HEK293 (cell line): ENCODE results near the gene GAMT.
A peak's percentile ranks its signal among the peaks of the same experiment; 100 is the strongest.

ENCODE experiments used
- CTCF ChIA-PET: fragments of 350-600 bp; formaldehyde crosslinking; extraction: SDS; loops from one replicate; lab custom pipeline; 2021; ENCODE audit warnings: antibody characterized with exemption; lab: Yijun Ruan, JAX
- POLR2A ChIA-PET: fragments of 300-600 bp; formaldehyde crosslinking; extraction: SDS; loops from one replicate; lab custom pipeline; 2020; ENCODE audit warnings: antibody characterized with exemption, inconsistent platforms; lab: Yijun Ruan, JAX
- H3K27ac ChIP-seq: fragments of 200-500 bp; sonication (Bioruptor generic); 2 replicates; pipeline ENCODE4 v1.5.1; 2014; ENCODE audit warnings: low read depth, low read length, control low read depth, inconsistent platforms; ENCODE audit errors: extremely low read depth
- H3K36me3 ChIP-seq, 2 experiments: fragments of 200-500 bp in 1 of 2; sonication (Bioruptor generic) in 1 of 2; 1 replicate in 1 of 2; 2 replicates in 1 of 2; pipeline ENCODE4 v1.5.1; 2014 to 2017; ENCODE audit warnings: inconsistent platforms in 2 of 2, low read length in 2 of 2; ENCODE audit not compliant: control insufficient read depth in 2 of 2, insufficient read depth in 1 of 2
- H3K4me1 ChIP-seq: fragments of 200-500 bp; sonication (Bioruptor generic); 2 replicates; pipeline ENCODE4 v1.5.1; 2014; ENCODE audit warnings: mild to moderate bottlenecking, low read length, inconsistent platforms; ENCODE audit not compliant: control insufficient read depth, insufficient read depth
- H3K4me3 ChIP-seq: 2 replicates; pipeline ENCODE4 v1.5.1; 2011; ENCODE audit warnings: low read depth, mild to moderate bottlenecking, control low read depth, low read length, moderate library complexity
- H3K9me3 ChIP-seq: fragments of 200-500 bp; sonication (Bioruptor generic); 2 replicates; pipeline ENCODE4 v1.5.1; 2014; ENCODE audit warnings: low read depth, low read length, inconsistent platforms; ENCODE audit not compliant: control insufficient read depth, insufficient read depth
- KLF17 ChIP-seq: fragments of 450-650 bp; formaldehyde crosslinking; IDR thresholded peaks from 2 replicates; pipeline ENCODE4 v1.5.1; 2016; ENCODE audit warnings: missing biosample characterization, missing genetic modification characterization
- REPIN1 ChIP-seq: fragments of 450-650 bp; formaldehyde crosslinking; IDR thresholded peaks from 2 replicates; pipeline ENCODE4 v1.5.1; 2017; ENCODE audit warnings: missing biosample characterization, missing genetic modification characterization, low read depth
- YY2 ChIP-seq: fragments of 450-650 bp; formaldehyde crosslinking; IDR thresholded peaks from 2 replicates; pipeline ENCODE4 v1.5.1; 2016; ENCODE audit warnings: missing biosample characterization, missing genetic modification characterization
- ZBTB48 ChIP-seq: fragments of 450-650 bp; formaldehyde crosslinking; IDR thresholded peaks from 2 replicates; pipeline ENCODE4 v1.5.1; 2016; ENCODE audit warnings: missing biosample characterization, missing genetic modification characterization
- ZIC2 ChIP-seq: fragments of 450-650 bp; formaldehyde crosslinking; IDR thresholded peaks from 2 replicates; pipeline ENCODE4 v1.5.1; 2016; ENCODE audit warnings: missing biosample characterization, missing genetic modification characterization
- ZNF114 ChIP-seq: fragments of 450-650 bp; formaldehyde crosslinking; IDR thresholded peaks from 2 replicates; pipeline ENCODE4 v1.5.0; 2017; ENCODE audit warnings: missing biosample characterization, missing genetic modification characterization
- ZNF121 ChIP-seq: fragments of 450-650 bp; formaldehyde crosslinking; IDR thresholded peaks from 2 replicates; pipeline ENCODE4 v1.5.1; 2016; ENCODE audit warnings: missing biosample characterization, missing genetic modification characterization
- ZNF202 ChIP-seq: fragments of 450-650 bp; formaldehyde crosslinking; IDR thresholded peaks from 2 replicates; pipeline ENCODE4 v1.5.1; 2016; ENCODE audit warnings: missing biosample characterization, missing genetic modification characterization, borderline replicate concordance
- ZNF214 ChIP-seq: fragments of 450-650 bp; formaldehyde crosslinking; IDR thresholded peaks from 2 replicates; pipeline ENCODE4 v1.5.1; 2017; ENCODE audit warnings: missing biosample characterization, mild to moderate bottlenecking, missing genetic modification characterization, borderline replicate concordance
- ZNF350 ChIP-seq: fragments of 450-650 bp; formaldehyde crosslinking; IDR thresholded peaks from 2 replicates; pipeline ENCODE4 v1.5.0; 2017; ENCODE audit warnings: missing biosample characterization, mild to moderate bottlenecking, missing genetic modification characterization
- ZNF391 ChIP-seq: fragments of 450-650 bp; formaldehyde crosslinking; IDR thresholded peaks from 2 replicates; pipeline ENCODE4 v1.5.1; 2016; ENCODE audit warnings: low read depth, missing biosample characterization, missing genetic modification characterization, borderline replicate concordance
- ZNF488 ChIP-seq: fragments of 450-650 bp; formaldehyde crosslinking; IDR thresholded peaks from 2 replicates; pipeline ENCODE4 v1.5.1; 2016; ENCODE audit warnings: missing biosample characterization, missing genetic modification characterization
- ZNF521 ChIP-seq: fragments of 450-650 bp; formaldehyde crosslinking; IDR thresholded peaks from 2 replicates; pipeline ENCODE4 v1.5.1; 2017; ENCODE audit warnings: missing biosample characterization, mild to moderate bottlenecking, missing genetic modification characterization
- ZNF530 ChIP-seq: fragments of 450-650 bp; formaldehyde crosslinking; IDR thresholded peaks from 2 replicates; pipeline ENCODE4 v1.5.1; 2016; ENCODE audit warnings: low read depth, missing biosample characterization, missing genetic modification characterization
- ZNF624 ChIP-seq: fragments of 450-650 bp; formaldehyde crosslinking; IDR thresholded peaks from 2 replicates; pipeline ENCODE4 v1.5.1; 2017; ENCODE audit warnings: missing biosample characterization, missing genetic modification characterization
- TF ChIP-seq, protein P1 (sequence below): sonication (generic); formaldehyde crosslinking; IDR thresholded peaks from 2 replicates; pipeline ENCODE4 v1.8.1; 2022; ENCODE audit warnings: mild to moderate bottlenecking, moderate library complexity, missing genetic modification reagents
- TF ChIP-seq, protein P2 (sequence below): fragments of 450-650 bp; formaldehyde crosslinking; IDR thresholded peaks from 2 replicates; pipeline ENCODE4 v1.5.1; 2016; ENCODE audit warnings: missing biosample characterization, missing genetic modification characterization
- TF ChIP-seq, protein P3 (sequence below): fragments of 450-650 bp; formaldehyde crosslinking; IDR thresholded peaks from 2 replicates; pipeline ENCODE4 v1.5.0; 2017; ENCODE audit warnings: missing biosample characterization, missing genetic modification characterization, borderline replicate concordance
- TF ChIP-seq, protein P4 (sequence below): fragments of 450-650 bp; formaldehyde crosslinking; IDR thresholded peaks from 2 replicates; pipeline ENCODE4 v1.5.1; 2016; ENCODE audit warnings: missing biosample characterization, missing genetic modification characterization, low read depth

The GAMT gene

GRCh38 chr19:1438035-1438932 lies 36.9 kb upstream of the GAMT start, which contains the start of gene RPS15 (continued):
- TF ChIP-seq, protein P1, sequence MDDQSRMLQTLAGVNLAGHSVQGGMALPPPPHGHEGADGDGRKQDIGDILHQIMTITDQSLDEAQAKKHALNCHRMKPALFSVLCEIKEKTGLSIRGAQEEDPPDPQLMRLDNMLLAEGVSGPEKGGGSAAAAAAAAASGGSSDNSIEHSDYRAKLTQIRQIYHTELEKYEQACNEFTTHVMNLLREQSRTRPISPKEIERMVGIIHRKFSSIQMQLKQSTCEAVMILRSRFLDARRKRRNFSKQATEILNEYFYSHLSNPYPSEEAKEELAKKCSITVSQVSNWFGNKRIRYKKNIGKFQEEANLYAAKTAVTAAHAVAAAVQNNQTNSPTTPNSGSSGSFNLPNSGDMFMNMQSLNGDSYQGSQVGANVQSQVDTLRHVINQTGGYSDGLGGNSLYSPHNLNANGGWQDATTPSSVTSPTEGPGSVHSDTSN = peak; percentile 80; the same call in 1 of the 2 replicates
- TF ChIP-seq, protein P2, sequence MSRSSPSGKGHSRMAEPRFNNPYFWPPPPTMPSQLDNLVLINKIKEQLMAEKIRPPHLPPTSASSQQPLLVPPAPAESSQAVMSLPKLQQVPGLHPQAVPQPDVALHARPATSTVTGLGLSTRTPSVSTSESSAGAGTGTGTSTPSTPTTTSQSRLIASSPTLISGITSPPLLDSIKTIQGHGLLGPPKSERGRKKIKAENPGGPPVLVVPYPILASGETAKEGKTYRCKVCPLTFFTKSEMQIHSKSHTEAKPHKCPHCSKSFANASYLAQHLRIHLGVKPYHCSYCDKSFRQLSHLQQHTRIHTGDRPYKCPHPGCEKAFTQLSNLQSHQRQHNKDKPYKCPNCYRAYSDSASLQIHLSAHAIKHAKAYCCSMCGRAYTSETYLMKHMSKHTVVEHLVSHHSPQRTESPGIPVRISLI (tag by site-specific recombination) = no peak
- TF ChIP-seq ZIC2 (tag by site-specific recombination) (no peak), ZNF214 (tag by site-specific recombination) (no peak), ZNF624 (tag by site-specific recombination) (no peak)

DNA sequence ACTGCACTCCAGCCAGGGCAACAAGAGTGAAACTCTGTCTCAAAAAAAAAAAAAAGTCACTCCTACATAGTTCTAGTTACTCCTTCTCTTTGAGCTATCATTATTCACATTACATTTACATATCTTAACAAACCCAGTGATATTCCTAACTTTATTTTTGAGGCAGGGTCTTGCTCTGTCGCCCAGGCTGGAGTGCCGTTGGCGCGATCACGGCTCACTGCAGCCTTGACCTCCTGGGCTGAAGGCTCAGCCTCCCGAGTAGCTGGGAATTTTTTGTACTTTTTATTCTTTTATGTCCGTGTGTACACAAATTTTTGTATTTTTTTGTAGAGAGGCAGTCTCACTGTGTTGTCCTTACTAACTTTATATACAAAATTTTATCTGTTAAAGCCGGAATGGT lies 36.3 kb upstream of the GAMT start:
- CTCF ChIA-PET = interaction anchor here (0.6 to 1.3 kb wide), 7 partner anchors 12 to 193 kb away, joined by 3 to 4 read pairs (median 3); partner anchors contain the start of gene APC2
- POLR2A ChIA-PET = interaction anchor here (0.6 to 1.6 kb wide), 4 partner anchors 24 to 69 kb away, joined by 3 to 4 read pairs (median 3); no protein-coding TSS in a partner anchor
- H3K4me3 ChIP-seq = no peak overlapping the region

GRCh38 chr19:1435378-1435989 lies 34.1 kb upstream of the GAMT start:
- no peaks in the 10 kb centered on the region for H3K9me3 ChIP-seq
- H3K36me3 ChIP-seq = peaks cover 16 to 58% of the 10 kb centered on the region in 2 experiments; a peak in 2 of 3 replicates
- ChIA-PET CTCF (interaction anchor here (1.1 kb wide), 1 partner anchor 191 kb away, joined by 3 read pairs; no protein-coding TSS in a partner anchor), POLR2A (interaction anchor here (0.5 kb wide), 1 partner anchor 27 kb away, joined by 5 read pairs; no protein-coding TSS in a partner anchor)
- no peak overlapping the region for H3K27ac ChIP-seq
- H3K4me1 ChIP-seq = peaks cover 4% of the 10 kb centered on the region
- no peak overlapping the region for H3K4me3 ChIP-seq
- TF ChIP-seq REPIN1 (tag by site-specific recombination) = no peak
- no peak for TF ChIP-seq ZNF391 (tag by site-specific recombination)
- TF ChIP-seq ZNF530 (tag by site-specific recombination) = no peak
- TF ChIP-seq ZNF114 (tag by site-specific recombination) = no peak
- no peak for TF ChIP-seq ZBTB48
- no peak for TF ChIP-seq ZNF350
- TF ChIP-seq ZNF521 (tag by site-specific recombination) = no peak
- TF ChIP-seq, protein P3, sequence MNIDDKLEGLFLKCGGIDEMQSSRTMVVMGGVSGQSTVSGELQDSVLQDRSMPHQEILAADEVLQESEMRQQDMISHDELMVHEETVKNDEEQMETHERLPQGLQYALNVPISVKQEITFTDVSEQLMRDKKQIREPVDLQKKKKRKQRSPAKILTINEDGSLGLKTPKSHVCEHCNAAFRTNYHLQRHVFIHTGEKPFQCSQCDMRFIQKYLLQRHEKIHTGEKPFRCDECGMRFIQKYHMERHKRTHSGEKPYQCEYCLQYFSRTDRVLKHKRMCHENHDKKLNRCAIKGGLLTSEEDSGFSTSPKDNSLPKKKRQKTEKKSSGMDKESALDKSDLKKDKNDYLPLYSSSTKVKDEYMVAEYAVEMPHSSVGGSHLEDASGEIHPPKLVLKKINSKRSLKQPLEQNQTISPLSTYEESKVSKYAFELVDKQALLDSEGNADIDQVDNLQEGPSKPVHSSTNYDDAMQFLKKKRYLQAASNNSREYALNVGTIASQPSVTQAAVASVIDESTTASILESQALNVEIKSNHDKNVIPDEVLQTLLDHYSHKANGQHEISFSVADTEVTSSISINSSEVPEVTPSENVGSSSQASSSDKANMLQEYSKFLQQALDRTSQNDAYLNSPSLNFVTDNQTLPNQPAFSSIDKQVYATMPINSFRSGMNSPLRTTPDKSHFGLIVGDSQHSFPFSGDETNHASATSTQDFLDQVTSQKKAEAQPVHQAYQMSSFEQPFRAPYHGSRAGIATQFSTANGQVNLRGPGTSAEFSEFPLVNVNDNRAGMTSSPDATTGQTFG (tag by site-specific recombination) = no peak

More for the DNA sequence above, 36.3 kb upstream of the GAMT start:
- H3K9me3 ChIP-seq = no peaks in the 10 kb centered on the region
- peaks cover 13% of the 10 kb centered on the region for H3K4me1 ChIP-seq
- peak overlapping the region; percentile 100; the same call in 1 of the 2 replicates for H3K27ac ChIP-seq
- H3K36me3 ChIP-seq = peaks cover 15 to 65% of the 10 kb centered on the region in 2 experiments; a peak in 2 of 3 replicates
- TF ChIP-seq ZNF488 (tag by site-specific recombination) = no peak
- peak; percentile 99 for TF ChIP-seq ZNF121 (tag by site-specific recombination)
- TF ChIP-seq KLF17 (tag by site-specific recombination) = no peak
- no peak for TF ChIP-seq YY2 (tag by site-specific recombination)
- TF ChIP-seq ZNF202 = no peak
- TF ChIP-seq, protein P4, sequence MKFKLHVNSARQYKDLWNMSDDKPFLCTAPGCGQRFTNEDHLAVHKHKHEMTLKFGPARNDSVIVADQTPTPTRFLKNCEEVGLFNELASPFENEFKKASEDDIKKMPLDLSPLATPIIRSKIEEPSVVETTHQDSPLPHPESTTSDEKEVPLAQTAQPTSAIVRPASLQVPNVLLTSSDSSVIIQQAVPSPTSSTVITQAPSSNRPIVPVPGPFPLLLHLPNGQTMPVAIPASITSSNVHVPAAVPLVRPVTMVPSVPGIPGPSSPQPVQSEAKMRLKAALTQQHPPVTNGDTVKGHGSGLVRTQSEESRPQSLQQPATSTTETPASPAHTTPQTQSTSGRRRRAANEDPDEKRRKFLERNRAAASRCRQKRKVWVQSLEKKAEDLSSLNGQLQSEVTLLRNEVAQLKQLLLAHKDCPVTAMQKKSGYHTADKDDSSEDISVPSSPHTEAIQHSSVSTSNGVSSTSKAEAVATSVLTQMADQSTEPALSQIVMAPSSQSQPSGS (tag by site-specific recombination) = no peak
